ENCODE measurements around the gene TSPAN14. TPM values are rescaled to one million over a fixed set of nuclear protein-coding genes. Genes with fewer than 3 reads are reported as not detected.
A peak's percentile ranks its signal among the peaks of the same experiment; 100 is the strongest.

The TSPAN14 gene
- total RNA-seq, 2 experiments from 2014 or later, result 17.0 to 33.4 TPM

GRCh38 chr10:80464557-80465450 lies 10.7 kb downstream of the TSPAN14 start:
- peak; percentile 50 for DNase-seq (ENCODE audit: low spot score)
- H2AFZ ChIP-seq (ENCODE audit: low read length), result peak overlapping the region; percentile 6; the same call in 1 of the 2 replicates
- BruUV-seq (replicated peaks), result no TSS peak
- CTCF ChIA-PET (ENCODE audit: unreplicated experiment), result interaction anchor here (0.8 to 2.0 kb wide), 4 partner anchors 11 to 41 kb away, joined by 3 to 8 read pairs (median 5); no protein-coding TSS in a partner anchor
- H3K4me1 ChIP-seq (ENCODE audit: insufficient read depth, low read length, poor library complexity, severe bottlenecking), result peaks cover 99% of the 10 kb centered on the region
- H3K79me2 ChIP-seq (ENCODE audit: insufficient read depth, low read depth, low read length), result peaks cover 99% of the 10 kb centered on the region
- peak overlapping the region; percentile 93 for H3K27ac ChIP-seq (ENCODE audit: low read depth, low read length, poor library complexity, severe bottlenecking)
- H3K4me3 ChIP-seq (ENCODE audit: low read depth, low read length, poor library complexity, severe bottlenecking), result peak overlapping the region; percentile 53
- POLR2A ChIA-PET, result interaction anchor here (0.5 to 1.9 kb wide), 10 partner anchors 8 to 1390 kb away, joined by 3 to 18 read pairs (median 4); no protein-coding TSS in a partner anchor
- no peaks in the 10 kb centered on the region for H3K9me2 ChIP-seq (ENCODE audit: insufficient read depth, low read length)
- H4K20me1 ChIP-seq (ENCODE audit: insufficient read depth, low read length), result no peaks in the 10 kb centered on the region
- TF ChIP-seq EZH2phosphoT487 (IDR thresholded peaks at IDR 0.05; ENCODE audit: borderline replicate concordance, low read depth, low read length) (no peak), CTCF (conservative IDR thresholded peaks at IDR 0.05; ENCODE audit: low read length) (no peak)
- peak overlapping the region; percentile 84 for H3K4me2 ChIP-seq (ENCODE audit: low read length)
- H3K36me3 ChIP-seq (ENCODE audit: insufficient read depth, low read length), result peaks cover 6% of the 10 kb centered on the region
- no peaks in the 10 kb centered on the region for H3K9me3 ChIP-seq (ENCODE audit: low read length)
- intact Hi-C loops (cut with micrococcal nuclease; ENCODE audit: unreplicated experiment), result loop anchor here (10.0 kb wide), 1 partner anchor 1220 kb away; no protein-coding TSS in a partner anchor

- H3K4me3 ChIP-seq (ENCODE audit: low read depth, low read length, poor library complexity, severe bottlenecking), result peak overlapping the region; percentile 53
- no TSS peak for BruUV-seq (replicated peaks)
- CTCF ChIA-PET (ENCODE audit: unreplicated experiment), result interaction anchor here (2.0 kb wide), 1 partner anchor 10 kb away, joined by 4 read pairs; no protein-coding TSS in a partner anchor
- peak overlapping the region; percentile 6; the same call in 1 of the 2 replicates for H2AFZ ChIP-seq (ENCODE audit: low read length)
- H4K20me1 ChIP-seq (ENCODE audit: insufficient read depth, low read length), result no peaks in the 10 kb centered on the region
- H3K9me3 ChIP-seq (ENCODE audit: low read length), result no peaks in the 10 kb centered on the region
- intact Hi-C loops (cut with micrococcal nuclease; ENCODE audit: unreplicated experiment), result loop anchor here (10.0 kb wide), 1 partner anchor 1221 kb away; no protein-coding TSS in a partner anchor
- peaks cover 13% of the 10 kb centered on the region for H3K36me3 ChIP-seq (ENCODE audit: insufficient read depth, low read length)
- H3K4me1 ChIP-seq (ENCODE audit: insufficient read depth, low read length, poor library complexity, severe bottlenecking), result peaks cover 97% of the 10 kb centered on the region
- H3K9me2 ChIP-seq (ENCODE audit: insufficient read depth, low read length), result no peaks in the 10 kb centered on the region
- POLR2A ChIA-PET, result interaction anchor here (1.0 to 1.5 kb wide), 3 partner anchors 9 to 11 kb away, joined by 3 to 5 read pairs (median 3); no protein-coding TSS in a partner anchor
- peak overlapping the region; percentile 84 for H3K4me2 ChIP-seq (ENCODE audit: low read length)
- TF ChIP-seq CTCF (conservative IDR thresholded peaks at IDR 0.05; ENCODE audit: low read length), result no peak
- TF ChIP-seq EZH2phosphoT487 (IDR thresholded peaks at IDR 0.05; ENCODE audit: borderline replicate concordance, low read depth, low read length), result no peak
- peak overlapping the region; percentile 93 for H3K27ac ChIP-seq (ENCODE audit: low read depth, low read length, poor library complexity, severe bottlenecking)
- peaks cover 99% of the 10 kb centered on the region for H3K79me2 ChIP-seq (ENCODE audit: insufficient read depth, low read depth, low read length)
- no peak for DNase-seq (ENCODE audit: low spot score)
Observed at GRCh38 chr10:80465451-80465835, 11.3 kb downstream of the TSPAN14 start.
